SW 1271 (cell line): Measurements from ENCODE around the gene BYSL.
A peak's percentile ranks its signal among the peaks of the same experiment; 100 is the strongest.

Experiments
- DNase-seq, 2 experiments: peaks; one replicate each; lab custom pipeline; 2025; lab: John Stamatoyannopoulos, UW

The BYSL gene

GRCh38 chr6:41920921-41921711, at the start of gene BYSL, which contains the start of gene MED20:
Gene BYSL, plus strand, starts transcription at chr6:41921499. Its CDS starts 64 bp downstream, at chr6:41921563.
Gene MED20, minus strand, starts transcription at chr6:41921139. Its CDS starts 121 bp downstream, at chr6:41921018.
- DNase-seq = peak; percentile 97

GRCh38 chr6:41871691-41872090, 49.6 kb upstream of the BYSL start:
- no peak for DNase-seq

GRCh38 chr6:41872147-41872546, 49.2 kb upstream of the BYSL start:
- DNase-seq = no peak

GRCh38 chr6:41874741-41875140, 46.6 kb upstream of the BYSL start:
- DNase-seq = no peak

DNA sequence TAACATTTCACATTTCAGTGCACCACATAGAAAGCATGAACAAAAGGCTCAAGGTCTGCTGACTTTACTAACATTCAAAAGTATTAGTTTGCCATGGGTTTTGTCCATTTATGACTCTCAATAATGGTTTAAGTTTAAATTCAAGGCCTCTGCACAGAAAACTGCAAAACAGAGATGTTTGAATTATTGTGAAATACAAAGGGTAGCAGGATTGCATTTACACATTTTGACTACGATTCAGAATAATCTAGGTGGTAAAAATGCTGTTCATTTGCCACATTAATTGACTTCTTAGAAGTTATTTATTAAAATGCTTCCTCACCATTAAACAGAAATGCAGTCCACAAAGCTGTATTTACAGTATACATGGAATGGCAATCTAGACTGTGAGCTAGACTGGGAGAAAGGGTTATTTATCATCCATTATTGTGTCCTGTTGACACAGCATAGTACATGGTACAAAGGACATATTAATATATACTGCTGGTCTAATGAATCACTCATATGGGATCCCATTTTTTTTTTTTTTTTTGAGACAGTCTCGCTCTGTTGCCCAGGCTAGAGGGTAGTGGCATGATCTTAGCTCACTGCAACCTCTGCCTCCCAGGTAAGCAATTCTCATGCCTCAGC, 44.1 kb upstream of the BYSL start:
- no peak for DNase-seq

DNA sequence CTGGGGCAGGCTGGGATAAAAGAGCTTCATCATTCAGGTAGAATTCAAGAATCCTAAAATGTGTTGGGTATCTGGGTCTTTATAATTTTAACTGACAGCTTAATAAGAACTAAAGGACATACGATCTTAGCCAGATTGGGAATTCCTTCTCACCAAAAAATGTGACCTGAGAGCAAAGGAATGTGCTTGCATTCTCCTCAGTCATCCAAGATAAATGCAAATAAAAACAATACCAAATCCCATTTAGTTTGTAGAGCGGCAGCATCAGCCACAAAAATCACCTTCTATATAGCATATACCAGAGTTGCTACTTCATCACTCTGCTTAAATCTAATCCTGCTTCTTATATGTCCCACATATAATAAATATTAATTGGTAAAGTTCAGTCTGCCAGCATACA, 43.1 kb upstream of the BYSL start:
- peak in 1 of 2 experiments; percentile 8 for DNase-seq

- DNase-seq = no peak
Observed at GRCh38 chr6:41878961-41879405, 42.3 kb upstream of the BYSL start.

- DNase-seq = no peak
Observed at GRCh38 chr6:41881506-41881905, 39.8 kb upstream of the BYSL start.

DNA sequence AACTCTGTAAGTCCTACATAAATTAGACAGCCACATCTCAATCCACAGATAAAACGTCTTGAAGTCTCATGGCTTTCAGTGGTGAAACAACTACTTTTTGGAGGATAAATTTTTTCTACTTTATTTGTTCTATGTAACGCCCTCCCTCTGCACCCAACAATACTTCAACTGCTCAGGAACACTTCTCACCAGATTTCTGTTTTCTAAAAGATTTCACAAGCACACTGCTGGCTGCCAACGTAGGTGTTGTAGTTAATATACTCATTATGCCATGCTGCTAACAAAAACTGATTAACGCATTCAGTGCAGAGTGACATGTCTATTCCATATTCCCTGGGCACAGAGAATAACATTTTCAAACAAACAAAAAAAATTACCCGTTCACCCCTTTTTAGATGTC, 36.3 kb upstream of the BYSL start:
- DNase-seq = no peak

DNA sequence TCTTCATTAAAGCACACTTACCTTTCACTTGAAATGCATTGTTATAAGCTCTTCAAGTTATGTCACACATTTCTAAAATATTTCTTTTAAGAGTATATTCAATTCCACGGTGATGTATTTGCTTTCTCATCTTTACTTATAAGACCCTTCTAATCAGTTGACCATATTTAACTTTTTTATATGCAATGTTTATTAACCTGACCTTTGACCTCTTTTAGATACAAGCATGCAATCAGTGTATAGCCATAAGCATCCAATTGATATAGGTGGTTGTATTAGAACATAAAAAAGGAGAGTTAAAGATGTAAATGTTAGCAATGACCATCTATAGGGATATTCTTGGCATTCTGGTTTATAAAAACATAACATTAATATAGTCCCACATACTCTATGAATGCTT, 35.4 kb upstream of the BYSL start:
- no peak for DNase-seq

DNA sequence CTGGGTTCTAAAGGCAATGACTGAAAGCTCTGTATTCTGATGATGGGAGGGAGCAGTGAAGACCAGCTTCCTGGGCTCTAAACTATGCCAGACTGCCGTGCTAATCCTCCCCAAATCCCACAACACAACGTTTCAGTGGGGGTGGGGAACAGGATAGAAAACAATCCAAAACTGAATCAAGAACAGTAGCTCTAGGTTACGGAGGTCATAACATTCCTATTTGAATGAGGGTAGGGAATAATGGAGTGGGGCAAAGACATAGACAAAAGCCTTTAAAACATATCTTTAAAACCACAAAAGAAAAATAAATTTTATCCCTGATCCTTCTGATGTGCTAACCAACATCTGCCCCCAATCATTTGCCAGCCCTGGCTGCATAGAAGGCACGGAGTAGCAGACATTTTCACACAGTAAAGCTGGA, 34.0 kb upstream of the BYSL start:
- no peak for DNase-seq

- DNase-seq = no peak
Observed at GRCh38 chr6:41892921-41893564, 28.3 kb upstream of the BYSL start.

GRCh38 chr6:41894366-41895299, 26.7 kb upstream of the BYSL start:
- DNase-seq = no peak

- peak; percentile 58 to 97 for DNase-seq
Observed at GRCh38 chr6:41895300-41896233, 25.7 kb upstream of the BYSL start, which contains the start of gene USP49. Gene USP49, minus strand, starts transcription at chr6:41895375. Its CDS starts 88,392 bp downstream, at chr6:41806983.

- no peak for DNase-seq
Observed at GRCh38 chr6:41896281-41896680, 25.0 kb upstream of the BYSL start.

GRCh38 chr6:41900861-41901260, 20.4 kb upstream of the BYSL start:
- no peak for DNase-seq

- DNase-seq = no peak
Observed at GRCh38 chr6:41901882-41902519, 19.3 kb upstream of the BYSL start.

GRCh38 chr6:41909727-41910126, 11.6 kb upstream of the BYSL start:
- no peak for DNase-seq

GRCh38 chr6:41914343-41914742, 7.0 kb upstream of the BYSL start:
- no peak for DNase-seq
